K562 (cell line): ENCODE data around the gene PLPPR2. TPM values are rescaled to one million over a fixed set of nuclear protein-coding genes. Genes with fewer than 3 reads are reported as not detected.

ENCODE experiments used
- ETV1 ChIP-seq: fragments of 450-650 bp; conservative IDR thresholded peaks from 2 replicates; pipeline ENCODE4 v1.6.1; 2016; ENCODE audit warnings: missing genetic modification characterization, control low read depth, low read depth, missing compliant biosample characterization
- FOXK2 ChIP-seq, 2 experiments: fragments of 450-650 bp; IDR thresholded peaks in 1 of 2; conservative IDR thresholded peaks in 1 of 2; 2 replicates each; pipeline ENCODE4 v1.6.1; 2016; ENCODE audit warnings: low read depth in 2 of 2, mild to moderate bottlenecking in 1 of 2
- KAT7 ChIP-seq: sonication (generic); formaldehyde crosslinking; IDR thresholded peaks from 2 replicates; pipeline ENCODE4 v1.8.0; 2022; ENCODE audit warnings: missing genetic modification reagents, mild to moderate bottlenecking, borderline replicate concordance
- MAZ ChIP-seq, 2 experiments: fragments of 450-650 bp in 1 of 2; sonication (generic) in 1 of 2; formaldehyde crosslinking; IDR thresholded peaks in 1 of 2; conservative IDR thresholded peaks in 1 of 2; 2 replicates each; pipeline versions ENCODE4 v1.4.0 to v1.5.0; 2020; ENCODE audit warnings: mild to moderate bottlenecking in 1 of 2, missing genetic modification reagents in 1 of 2
- MXI1 ChIP-seq: IDR thresholded peaks from 2 replicates; pipeline ENCODE4 v1.6.1; 2011; ENCODE audit warnings: low read depth, mild to moderate bottlenecking, improper control_type of control experiment, low read length
- SMAD4 ChIP-seq: fragments of 250-450 bp; sonication (Bioruptor Pico); conservative IDR thresholded peaks from 2 replicates; pipeline ENCODE4 v1.8.0; 2021; ENCODE audit warnings: inconsistent platforms, mild to moderate bottlenecking, moderate library complexity
- SMARCC2 ChIP-seq: fragments of 450-650 bp; IDR thresholded peaks from 2 replicates; pipeline ENCODE4 v1.6.1; 2017; ENCODE audit warnings: antibody characterized with exemption, moderate library complexity, mild to moderate bottlenecking, low read depth
- SRF ChIP-seq, 2 experiments: fragments of 250-450, 450-650 bp in 1 of 2; sonication (Bioruptor Pico) in 1 of 2; sonication (generic) in 1 of 2; formaldehyde crosslinking; IDR thresholded peaks; 2 replicates each; pipeline versions ENCODE4 v1.5.0 to v1.5.1; 2020 to 2022; ENCODE audit warnings: mild to moderate bottlenecking in 1 of 2, missing genetic modification reagents in 1 of 2
- STAT5A ChIP-seq: IDR thresholded peaks from 2 replicates; pipeline ENCODE4 v1.6.1; 2012; ENCODE audit warnings: low read length, inconsistent platforms, borderline replicate concordance
- polyA plus RNA-seq, 8 experiments: library from polyadenylated mRNA; depleted of rRNA in 4 of 8; stranded (reverse) in 5 of 8; unstranded in 3 of 8; fragments of >200 nt; fragmentation: Nextera tagmentation in 2 of 8; fragmentation: Illumina TruSeq in 1 of 8; extraction: Ambion mirVana in 2 of 8; extraction: Trizol in 1 of 8; gene quantifications; 2 replicates each; pipeline versions ENCODE4 v1.2.1 to v1.2.3, GENCODE V29; 2011 to 2014; ENCODE audit warnings: inconsistent platforms in 1 of 8, missing spikeins in 1 of 8
- total RNA-seq, 7 experiments: library from RNA; depleted of rRNA in 6 of 7; stranded (reverse); fragments of >200 nt in 6 of 7; fragmentation: Illumina TruSeq in 2 of 7; extraction: Trizol in 2 of 7; gene quantifications; 2 replicates each; pipeline versions ENCODE4 v1.2.1 to v1.2.3, GENCODE V29; 2011 to 2021; ENCODE audit warnings: low replicate concordance in 1 of 7
- TF ChIP-seq, protein P1 (sequence below): fragments of 450-650 bp; IDR thresholded peaks from 2 replicates; pipeline ENCODE4 v1.6.1; 2016
- TF ChIP-seq, protein P2 (sequence below): fragments of 250-450 bp; sonication (Bioruptor Pico); IDR thresholded peaks from 2 replicates; pipeline ENCODE4 v1.5.0; 2021; ENCODE audit warnings: mild to moderate bottlenecking, moderate library complexity
- TF ChIP-seq, protein P3 (sequence below): fragments of 200-800 bp; sonication (Bioruptor generic); IDR thresholded peaks from 2 replicates; pipeline ENCODE4 v1.6.1; 2017; ENCODE audit warnings: missing genetic modification characterization, missing compliant biosample characterization

The PLPPR2 gene
- total and polyA plus RNA-seq, 9 of the 15 experiments (the other 6 are each of a cell fraction or from before 2014, with no cell fraction given): 0.49 to 15.9 (median 3.4) TPM

DNA sequence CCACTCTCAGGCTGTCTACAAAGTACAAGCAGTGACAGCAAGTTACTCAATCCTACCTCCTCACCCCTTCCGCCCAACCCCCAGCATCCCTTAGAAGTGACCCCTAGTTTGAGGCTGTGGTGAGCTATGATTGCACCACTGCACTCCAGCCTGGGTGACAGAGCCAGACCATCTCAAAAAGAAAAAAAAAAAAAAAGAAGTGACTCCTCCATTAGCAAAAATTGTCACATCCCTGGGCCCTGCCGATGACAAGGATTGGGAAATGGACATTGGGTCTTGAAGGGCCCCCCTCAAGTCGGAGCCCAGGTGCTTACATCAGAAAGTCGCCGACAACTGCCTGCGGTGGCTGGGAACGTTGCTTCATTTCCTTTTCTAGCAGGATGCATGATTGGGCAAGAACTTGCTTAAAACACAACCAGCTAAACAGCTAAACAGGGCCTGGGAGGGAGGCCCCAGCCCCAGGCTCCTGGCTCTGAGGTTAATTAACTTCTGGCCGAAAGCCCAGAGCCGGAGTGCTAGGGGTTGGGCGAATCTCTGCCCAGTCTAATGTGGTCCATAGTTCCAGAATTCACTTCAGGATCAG lies 31.1 kb upstream of the PLPPR2 start (continued):
- TF ChIP-seq, protein P1, sequence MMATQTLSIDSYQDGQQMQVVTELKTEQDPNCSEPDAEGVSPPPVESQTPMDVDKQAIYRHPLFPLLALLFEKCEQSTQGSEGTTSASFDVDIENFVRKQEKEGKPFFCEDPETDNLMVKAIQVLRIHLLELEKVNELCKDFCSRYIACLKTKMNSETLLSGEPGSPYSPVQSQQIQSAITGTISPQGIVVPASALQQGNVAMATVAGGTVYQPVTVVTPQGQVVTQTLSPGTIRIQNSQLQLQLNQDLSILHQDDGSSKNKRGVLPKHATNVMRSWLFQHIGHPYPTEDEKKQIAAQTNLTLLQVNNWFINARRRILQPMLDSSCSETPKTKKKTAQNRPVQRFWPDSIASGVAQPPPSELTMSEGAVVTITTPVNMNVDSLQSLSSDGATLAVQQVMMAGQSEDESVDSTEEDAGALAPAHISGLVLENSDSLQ: peak; percentile 17; the same call in 1 of the 2 replicates
- TF ChIP-seq, protein P2, sequence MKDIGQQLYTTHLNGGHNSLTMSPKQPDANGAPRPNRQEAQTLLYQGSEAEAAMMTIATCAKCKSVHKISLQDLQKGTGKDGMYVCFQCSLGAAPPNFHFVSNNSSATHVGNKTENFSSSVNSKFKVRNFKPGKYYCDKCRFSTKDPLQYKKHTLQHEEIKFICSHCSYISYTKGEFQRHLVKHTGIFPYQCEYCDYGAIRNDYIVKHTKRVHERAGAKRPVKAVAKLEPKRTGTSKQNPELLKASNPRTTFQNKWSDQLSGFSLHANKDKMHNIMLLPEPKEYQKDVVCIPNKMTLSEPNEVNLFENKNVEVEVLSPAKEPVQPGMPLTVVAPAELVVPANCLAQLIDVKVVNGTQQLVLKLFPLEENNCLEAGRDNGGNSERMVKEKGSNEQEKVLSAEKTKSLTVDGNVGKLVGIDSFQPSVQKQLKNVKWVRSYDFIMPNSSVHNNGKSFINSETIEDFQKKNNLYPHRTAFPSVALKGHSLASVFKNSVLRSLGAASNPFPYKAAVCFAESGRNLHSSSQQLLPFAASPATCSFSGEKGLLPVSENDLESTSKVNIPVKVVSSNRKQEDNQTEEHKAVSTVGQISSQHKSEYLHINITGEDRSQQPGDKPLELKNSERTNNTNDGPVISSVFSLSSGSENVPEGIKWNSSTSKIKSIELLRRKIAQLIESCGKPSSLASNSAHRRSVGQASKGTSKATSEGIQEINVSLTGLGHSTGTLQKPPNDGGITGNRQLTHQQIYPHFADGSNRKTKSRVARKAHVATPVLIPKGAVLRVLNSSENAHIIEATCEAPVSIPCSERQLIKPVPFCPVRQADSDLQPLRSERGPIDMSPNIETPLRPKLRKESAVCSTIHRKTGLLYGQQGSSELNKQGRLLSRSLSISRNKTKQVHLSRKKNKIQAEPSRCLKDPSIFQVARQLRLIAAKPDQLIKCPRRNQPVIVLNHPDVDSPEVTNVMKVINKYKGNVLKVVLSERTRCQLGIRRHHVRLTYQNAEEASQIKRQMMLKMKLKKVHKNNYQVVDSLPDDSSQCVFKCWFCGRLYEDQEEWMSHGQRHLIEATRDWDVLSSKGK (CRISPR knock-in tag): no peak
- TF ChIP-seq KAT7 (CRISPR knock-in tag): no peak
- no peak for TF ChIP-seq STAT5A
- TF ChIP-seq MXI1: no peak
- no peak for TF ChIP-seq FOXK2 (conservative IDR thresholded peaks at IDR 0.05 in 1 of 2, IDR thresholded peaks at IDR 0.05 in 1 of 2; ENCODE audit: low read depth in 2 of 2)
- TF ChIP-seq, protein P3, sequence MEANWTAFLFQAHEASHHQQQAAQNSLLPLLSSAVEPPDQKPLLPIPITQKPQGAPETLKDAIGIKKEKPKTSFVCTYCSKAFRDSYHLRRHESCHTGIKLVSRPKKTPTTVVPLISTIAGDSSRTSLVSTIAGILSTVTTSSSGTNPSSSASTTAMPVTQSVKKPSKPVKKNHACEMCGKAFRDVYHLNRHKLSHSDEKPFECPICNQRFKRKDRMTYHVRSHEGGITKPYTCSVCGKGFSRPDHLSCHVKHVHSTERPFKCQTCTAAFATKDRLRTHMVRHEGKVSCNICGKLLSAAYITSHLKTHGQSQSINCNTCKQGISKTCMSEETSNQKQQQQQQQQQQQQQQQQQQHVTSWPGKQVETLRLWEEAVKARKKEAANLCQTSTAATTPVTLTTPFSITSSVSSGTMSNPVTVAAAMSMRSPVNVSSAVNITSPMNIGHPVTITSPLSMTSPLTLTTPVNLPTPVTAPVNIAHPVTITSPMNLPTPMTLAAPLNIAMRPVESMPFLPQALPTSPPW: peak; percentile 73
- TF ChIP-seq ETV1 (tag): peak; percentile 85
- TF ChIP-seq SRF (CRISPR knock-in tag; IDR thresholded peaks at IDR 0.05): 0 out of 4 replicates have a peak, but pooled peaks of 1 of the 2 experiments have one; percentile 55
- TF ChIP-seq SMAD4 (CRISPR knock-in tag): 0 out of 2 replicates have a peak, but pooled peaks have one; percentile 28
- TF ChIP-seq SMARCC2: peak; percentile 55; the same call in 1 of the 2 replicates
- TF ChIP-seq MAZ (CRISPR knock-in tag; conservative IDR thresholded peaks at IDR 0.05 in 1 of 2, IDR thresholded peaks at IDR 0.05 in 1 of 2): peak in 1 of 2 experiments; percentile 75; a peak in 2 of 4 replicates
